HG03159 (cell line): Measurements from ENCODE around the gene WWOX.

Experiments
- ATAC-seq: cut with Tn5 transposase; IDR thresholded peaks from one replicate; pipeline ENCODE4 v1.9.1; 2021; ENCODE audit warnings: mild to moderate bottlenecking, moderate library complexity; ENCODE audit not compliant: unreplicated experiment

Gene WWOX

GRCh38 chr16:79168321-79168720 is 1068.9 kb downstream of the WWOX start:
- no peak for ATAC-seq

- no peak for ATAC-seq
Observed at GRCh38 chr16:79169239-79169638, 1069.8 kb downstream of the WWOX start.

DNA sequence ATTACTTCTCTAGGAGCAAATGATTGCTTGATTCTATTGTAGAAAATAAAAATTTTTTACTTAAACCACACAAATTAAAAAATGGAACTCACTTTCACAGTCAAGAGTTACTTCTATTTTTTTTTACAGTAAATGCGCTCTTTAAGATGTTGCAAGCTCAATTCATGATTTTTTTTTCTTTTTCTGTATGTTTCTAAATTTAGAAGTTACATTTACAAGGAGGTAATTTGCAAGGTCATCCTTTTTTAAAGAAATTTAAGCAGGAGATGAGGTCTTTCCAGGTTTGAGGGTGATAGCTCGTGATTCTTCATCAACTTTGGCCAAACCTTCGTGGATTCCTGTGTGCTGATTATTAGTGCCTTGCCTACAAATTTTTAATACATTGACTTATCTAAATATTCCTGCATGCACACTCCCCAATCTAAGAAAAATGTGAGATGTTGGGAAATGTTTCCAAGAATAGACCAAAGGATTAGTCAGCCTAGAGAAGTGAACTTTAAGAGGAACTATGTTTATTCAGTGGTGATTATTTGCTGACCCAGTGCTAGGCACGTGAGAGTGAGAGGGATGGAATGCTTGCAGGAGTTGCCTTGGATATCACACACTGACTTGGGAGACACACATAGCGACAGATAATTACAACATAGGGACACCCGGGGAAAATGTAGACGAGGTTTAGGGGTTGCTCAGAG is 1071.2 kb downstream of the WWOX start:
- ATAC-seq: no peak

GRCh38 chr16:79171504-79171903 is 1072.0 kb downstream of the WWOX start:
- ATAC-seq: no peak

GRCh38 chr16:79171931-79172705 is 1072.7 kb downstream of the WWOX start:
- ATAC-seq: no peak

DNA sequence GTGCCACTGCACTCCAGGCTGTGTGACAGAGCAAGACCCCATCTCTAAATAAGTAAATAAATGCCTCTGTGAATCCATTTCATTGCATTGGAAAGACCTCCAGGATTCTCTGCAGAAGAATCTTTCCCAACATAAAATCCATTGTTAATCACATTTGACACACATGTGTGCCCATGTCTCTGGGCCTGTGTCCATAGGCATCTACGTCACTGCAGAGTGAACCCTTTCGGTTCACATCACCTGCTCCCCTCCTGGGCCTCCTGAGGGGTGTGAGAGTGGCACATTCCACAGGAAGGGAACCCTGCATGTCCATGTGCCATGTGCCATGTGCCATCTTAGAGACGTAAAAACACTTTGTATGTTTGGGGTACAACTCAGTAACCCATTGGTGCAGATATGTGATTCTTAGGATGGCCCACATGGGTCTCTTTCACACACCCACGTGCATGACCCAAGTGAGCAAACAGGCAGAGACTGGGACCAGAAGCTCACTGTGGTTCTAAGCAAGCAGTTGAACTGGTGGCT is 1073.6 kb downstream of the WWOX start:
- ATAC-seq: no peak

GRCh38 chr16:79173919-79174318 is 1074.5 kb downstream of the WWOX start:
- ATAC-seq: no peak

DNA sequence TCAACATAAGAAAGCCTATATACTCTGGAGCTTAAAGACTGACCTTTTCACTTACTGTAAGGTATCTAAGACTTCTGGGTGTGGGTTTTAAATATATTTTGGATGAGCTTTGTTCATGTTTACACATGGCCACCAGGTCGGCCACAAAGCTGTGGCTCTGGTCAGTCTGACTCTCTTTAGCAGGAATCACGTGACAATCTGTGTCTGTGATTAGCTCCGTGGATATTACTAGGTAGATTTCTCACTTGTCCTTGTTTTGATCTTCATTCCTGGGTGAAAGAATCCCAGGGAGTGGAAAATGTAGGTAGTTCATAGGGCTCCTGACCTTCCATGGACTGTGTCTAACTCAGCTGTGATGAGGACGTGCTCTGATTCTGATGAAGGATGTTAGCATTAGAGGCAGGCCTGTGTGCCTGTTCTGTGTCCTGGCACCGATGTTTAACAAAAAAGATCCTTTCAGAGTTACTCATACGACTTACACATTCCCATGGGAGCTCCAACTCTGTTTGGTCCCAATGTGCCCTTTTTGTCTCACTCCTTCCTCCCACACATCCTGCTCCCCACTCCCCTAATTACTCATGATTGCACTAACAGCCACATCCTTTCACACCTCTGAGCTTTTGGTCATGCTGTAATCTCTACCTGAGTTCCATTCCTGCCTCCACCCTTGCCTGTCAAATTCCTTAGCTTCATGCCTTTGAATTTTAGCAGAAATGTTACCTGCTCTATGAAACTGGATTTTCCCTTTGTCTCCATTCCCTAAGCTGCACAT is 1076.0 kb downstream of the WWOX start:
- ATAC-seq: no peak

DNA sequence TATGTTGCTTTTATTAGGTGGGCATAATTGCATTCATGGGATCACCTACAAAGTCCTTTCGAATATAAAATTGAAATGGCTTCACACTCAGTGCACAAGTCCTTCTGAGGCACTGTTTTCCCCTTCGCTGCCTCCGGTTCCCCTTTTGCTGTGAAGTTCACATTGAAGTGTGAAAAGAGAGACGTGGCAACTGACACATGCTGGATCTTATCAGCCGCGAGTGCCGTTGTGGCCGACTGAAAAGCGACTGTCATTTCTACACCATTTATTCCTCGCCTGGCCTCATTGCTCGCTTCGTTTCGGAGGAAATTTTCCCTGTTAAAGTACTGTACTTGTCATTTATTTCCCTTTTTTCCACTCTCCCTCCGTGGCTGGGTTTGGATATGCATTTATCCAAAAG is 1077.6 kb downstream of the WWOX start:
- ATAC-seq: no peak

DNA sequence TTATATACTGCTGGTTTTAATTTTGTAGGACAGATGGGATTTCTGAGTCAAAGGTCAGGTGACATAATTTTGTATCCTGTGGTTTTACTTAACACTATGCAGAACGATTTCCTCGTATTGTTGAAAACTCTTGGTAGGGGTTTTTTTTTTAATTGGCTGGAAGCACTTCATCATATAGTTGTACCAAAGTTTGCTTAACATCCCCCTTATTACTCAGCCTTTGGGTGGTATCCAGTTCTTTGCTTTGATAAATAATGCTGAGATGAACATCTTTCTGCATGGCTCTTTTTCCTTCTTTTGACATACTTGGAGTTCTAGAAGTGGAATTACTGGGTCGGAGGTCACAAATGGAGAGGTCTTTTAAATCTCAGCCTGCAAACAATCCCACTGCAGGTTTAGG is 1082.0 kb downstream of the WWOX start:
- no peak for ATAC-seq

DNA sequence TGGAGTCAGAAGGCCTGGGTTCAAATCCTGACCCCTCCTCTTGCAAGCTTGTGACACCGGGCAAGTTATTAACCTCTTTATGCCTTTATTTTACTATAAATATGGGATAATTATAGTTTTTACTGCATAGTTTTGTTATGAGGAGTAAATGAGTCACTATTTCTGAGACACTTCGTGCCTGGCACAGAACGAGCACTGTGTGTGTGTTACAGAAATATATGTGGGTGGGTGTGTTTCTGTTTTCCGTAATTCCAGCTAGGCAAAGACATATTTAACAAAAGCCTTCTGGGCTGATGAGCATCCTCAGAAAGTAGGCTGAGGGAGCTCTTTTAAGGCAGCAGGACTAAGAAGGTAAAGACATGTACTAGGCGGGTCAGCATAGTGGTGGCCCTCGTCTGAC is 1083.2 kb downstream of the WWOX start:
- no peak for ATAC-seq

GRCh38 chr16:79183571-79183970 is 1084.1 kb downstream of the WWOX start:
- ATAC-seq: no peak

DNA sequence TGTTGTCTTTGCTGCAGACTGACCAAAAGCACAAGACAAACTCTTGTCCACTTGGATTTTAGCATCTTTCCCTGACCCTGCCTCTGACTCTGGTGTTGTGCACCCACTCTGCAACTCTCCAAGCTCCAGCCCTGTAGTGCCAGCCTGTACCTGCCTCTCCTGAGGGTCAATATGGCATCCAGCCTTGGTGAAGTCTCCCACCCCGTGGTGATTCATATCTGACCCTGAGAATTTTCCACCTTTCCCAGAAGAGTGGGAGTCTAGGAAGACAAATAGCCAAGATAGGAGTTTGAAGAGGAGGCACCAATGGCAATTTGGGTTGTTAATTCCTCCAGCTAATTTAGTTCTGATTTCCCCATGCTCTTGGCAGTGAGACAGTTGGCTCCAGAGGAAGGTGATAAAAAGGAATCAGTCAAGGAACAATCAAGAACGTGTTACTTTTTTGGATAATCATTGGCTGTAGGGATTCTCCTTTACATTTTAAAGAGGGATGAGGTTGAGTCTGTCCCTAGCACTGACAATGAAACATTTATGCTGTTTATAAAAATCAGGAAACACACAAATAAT is 1085.1 kb downstream of the WWOX start:
- ATAC-seq: no peak

DNA sequence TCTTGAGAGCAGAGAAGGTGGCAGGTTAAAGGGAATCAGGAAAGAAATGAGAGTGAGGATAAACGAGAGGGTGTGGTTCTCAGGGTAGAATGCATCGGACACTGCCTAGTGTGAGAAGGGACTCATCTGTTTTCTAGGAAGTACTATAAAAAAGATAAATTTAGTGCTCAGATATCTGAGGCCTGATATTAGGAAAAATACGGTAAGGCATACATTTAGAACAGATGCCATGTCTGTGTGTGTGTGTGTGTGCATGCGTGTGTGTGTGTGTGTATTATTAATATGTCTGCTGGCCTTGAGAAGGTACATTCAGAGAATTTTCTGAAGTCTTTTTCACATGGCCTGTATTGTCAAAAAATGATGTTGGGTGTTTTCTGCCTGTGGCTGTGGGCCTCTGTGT is 1086.3 kb downstream of the WWOX start:
- no peak for ATAC-seq

- no peak for ATAC-seq
Observed at GRCh38 chr16:79186196-79186595, 1086.7 kb downstream of the WWOX start.

DNA sequence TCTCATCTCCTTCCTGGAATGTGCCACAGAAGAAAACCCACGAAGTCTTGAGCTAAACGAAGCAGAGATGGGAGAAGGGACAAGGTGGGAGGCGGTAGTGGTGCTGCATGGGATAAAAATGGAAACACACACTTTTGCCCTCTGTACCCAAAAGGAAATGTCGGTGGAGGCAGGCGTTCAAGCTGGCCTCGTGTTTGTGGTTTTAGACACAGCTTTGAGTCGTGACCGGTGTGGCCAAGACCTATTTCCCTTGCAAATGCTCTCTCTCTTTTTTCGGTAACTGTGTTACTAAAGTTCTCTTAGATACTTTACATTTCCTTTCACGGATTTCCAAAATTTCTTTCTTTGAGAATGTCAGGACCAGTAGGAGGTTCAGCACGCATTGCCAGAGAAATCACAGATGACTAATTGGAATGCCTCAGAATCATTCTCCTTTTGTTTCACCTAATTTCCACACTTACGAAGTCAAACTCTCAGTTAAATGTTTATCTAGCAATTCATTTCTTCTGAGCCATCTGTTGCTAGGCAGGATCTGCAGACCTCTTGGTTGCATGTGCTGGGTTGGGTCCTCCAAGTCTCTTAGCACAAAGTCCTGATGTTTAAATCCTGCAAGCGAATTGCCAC is 1088.8 kb downstream of the WWOX start:
- ATAC-seq: no peak

GRCh38 chr16:79188739-79189122 is 1089.3 kb downstream of the WWOX start:
- no peak for ATAC-seq

DNA sequence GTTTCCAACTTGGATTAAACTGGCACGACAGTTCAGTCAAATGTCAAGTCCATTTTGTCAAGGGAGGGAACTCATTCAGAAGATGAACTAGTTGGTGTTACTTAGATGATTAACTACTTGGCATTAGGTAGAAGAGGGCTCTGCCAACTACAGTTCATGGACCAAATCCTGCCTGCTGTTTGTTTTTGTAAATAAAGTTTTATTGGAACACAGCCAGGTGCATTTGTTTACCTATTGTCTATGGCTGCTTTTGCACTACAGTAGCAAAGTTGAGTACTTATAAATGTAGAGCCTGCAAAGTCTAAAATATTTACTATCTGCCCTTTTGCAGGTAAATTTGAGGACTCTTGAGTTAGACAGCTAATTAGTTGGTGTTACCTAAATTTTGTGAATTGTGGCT is 1091.1 kb downstream of the WWOX start:
- no peak for ATAC-seq

GRCh38 chr16:79191933-79192332 is 1092.5 kb downstream of the WWOX start:
- no peak for ATAC-seq

GRCh38 chr16:79192904-79193303 is 1093.5 kb downstream of the WWOX start:
- ATAC-seq: no peak

- no peak for ATAC-seq
Observed at GRCh38 chr16:79194291-79194690, 1094.8 kb downstream of the WWOX start.
